ENCODE results near the gene SHROOM3.

The SHROOM3 gene

DNA sequence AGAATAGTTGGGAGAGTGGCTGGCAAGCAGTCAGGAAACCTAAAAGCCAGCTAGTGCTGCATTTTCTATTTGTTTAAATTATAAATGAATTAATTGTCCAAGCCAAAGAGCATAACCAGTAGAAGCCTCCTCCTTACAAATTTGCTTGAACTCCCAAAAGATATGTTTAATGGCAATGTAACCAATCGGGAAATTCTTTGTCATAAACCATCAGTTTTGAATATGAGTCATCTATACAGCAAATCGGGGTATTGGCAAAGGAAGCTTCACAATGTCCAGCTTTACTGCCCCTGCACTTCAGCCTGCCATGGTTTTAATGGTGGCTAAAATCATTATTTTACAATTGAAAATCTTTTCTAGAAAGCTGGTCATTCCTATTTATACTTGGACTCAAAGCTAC is 216.6 kb downstream of the SHROOM3 start:
- Histone ChIP-seq H3K27me3 (ENCODE audit: control insufficient read depth, insufficient read depth, low read length) (no peaks in the 10 kb centered on the region), H3K4me3 (ENCODE audit: low read depth, low read length) (no peak overlapping the region), H3K9ac (ENCODE audit: low read length) (no peak overlapping the region), H3K36me3 (ENCODE audit: control insufficient read depth, insufficient read depth, low read length) (no peaks in the 10 kb centered on the region), H3K27ac (ENCODE audit: low read depth, low read length) (no peak overlapping the region), H3K9me3 (ENCODE audit: control insufficient read depth, insufficient read depth, low read depth, low read length) (no peaks in the 10 kb centered on the region; the same call in 1 of the 2 replicates), H3K4me1 (ENCODE audit: control insufficient read depth, insufficient read depth, low read length) (no peaks in the 10 kb centered on the region)

DNA sequence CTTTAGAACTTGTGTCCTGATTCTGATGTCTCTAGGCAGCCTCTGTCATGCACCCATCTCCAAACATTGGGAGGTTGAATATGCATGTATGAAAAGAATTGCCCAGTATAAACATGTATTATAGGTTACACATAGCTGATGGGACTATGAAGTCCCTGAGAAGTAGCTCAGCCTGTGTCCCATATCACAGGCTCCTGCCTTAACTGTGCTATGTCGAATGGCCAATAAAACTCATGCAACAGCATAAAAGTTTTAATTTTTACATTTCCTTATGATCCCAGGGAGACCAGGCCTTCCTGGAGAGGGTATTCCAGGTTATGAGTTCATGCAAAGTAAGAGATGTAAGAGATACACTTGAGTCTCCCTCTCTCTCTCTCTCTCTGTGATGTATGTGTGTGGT is 217.4 kb downstream of the SHROOM3 start:
- no peak overlapping the region for H3K9ac ChIP-seq (ENCODE audit: low read length)
- H3K9me3 ChIP-seq (ENCODE audit: control insufficient read depth, insufficient read depth, low read depth, low read length) = no peaks in the 10 kb centered on the region; the same call in 1 of the 2 replicates
- no peak overlapping the region for H3K4me3 ChIP-seq (ENCODE audit: low read depth, low read length)
- H3K4me1 ChIP-seq (ENCODE audit: control insufficient read depth, insufficient read depth, low read length) = no peaks in the 10 kb centered on the region
- H3K27me3 ChIP-seq (ENCODE audit: control insufficient read depth, insufficient read depth, low read length) = no peaks in the 10 kb centered on the region
- H3K36me3 ChIP-seq (ENCODE audit: control insufficient read depth, insufficient read depth, low read length) = no peaks in the 10 kb centered on the region
- H3K27ac ChIP-seq (ENCODE audit: low read depth, low read length) = no peak overlapping the region

DNA sequence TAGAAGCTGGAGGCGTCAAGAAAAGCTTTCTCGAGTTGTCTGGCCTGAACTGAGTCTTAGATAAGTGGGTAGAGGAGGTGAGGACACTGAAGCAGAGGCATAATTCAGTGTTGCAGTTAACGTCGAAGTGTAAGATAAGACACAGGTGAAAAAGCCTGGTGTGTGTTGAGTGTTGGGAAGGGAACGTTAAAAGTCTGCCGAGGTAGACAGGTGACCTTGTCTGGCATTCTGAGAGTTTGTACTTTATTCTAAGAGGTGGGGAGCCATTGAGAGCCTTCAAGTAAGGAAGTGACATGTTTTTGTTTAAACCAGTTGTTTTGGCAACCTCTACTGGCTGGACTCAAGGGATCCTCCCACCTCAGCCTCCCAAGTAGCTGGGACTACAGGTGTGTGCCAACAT is 219.1 kb downstream of the SHROOM3 start:
- H3K4me1 ChIP-seq (ENCODE audit: control insufficient read depth, insufficient read depth, low read length) = no peaks in the 10 kb centered on the region
- no peak overlapping the region for H3K27ac ChIP-seq (ENCODE audit: low read depth, low read length)
- H3K27me3 ChIP-seq (ENCODE audit: control insufficient read depth, insufficient read depth, low read length) = no peaks in the 10 kb centered on the region
- no peaks in the 10 kb centered on the region for H3K36me3 ChIP-seq (ENCODE audit: control insufficient read depth, insufficient read depth, low read length)
- H3K9ac ChIP-seq (ENCODE audit: low read length) = no peak overlapping the region
- no peak overlapping the region for H3K4me3 ChIP-seq (ENCODE audit: low read depth, low read length)
- no peaks in the 10 kb centered on the region; the same call in 1 of the 2 replicates for H3K9me3 ChIP-seq (ENCODE audit: control insufficient read depth, insufficient read depth, low read depth, low read length)

DNA sequence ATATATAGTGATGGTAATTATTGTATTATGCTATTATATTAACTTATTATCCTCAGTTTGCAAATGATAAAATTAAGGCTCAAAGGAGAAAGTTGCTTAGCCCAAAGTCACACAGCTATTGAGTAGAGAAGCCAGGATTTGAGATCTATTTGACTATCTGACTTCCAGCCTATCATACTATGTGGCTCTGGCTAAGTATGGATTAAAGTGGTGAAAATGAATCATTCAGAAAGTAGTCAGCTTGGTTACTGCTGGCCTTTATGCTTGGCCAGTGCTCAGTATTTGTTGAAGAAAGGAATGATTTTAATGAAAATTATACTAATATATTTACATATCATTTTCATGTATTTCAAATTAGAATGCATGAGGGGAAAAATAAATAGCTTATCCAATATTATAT is 219.8 kb downstream of the SHROOM3 start:
- no peaks in the 10 kb centered on the region for H3K36me3 ChIP-seq (ENCODE audit: control insufficient read depth, insufficient read depth, low read length)
- H3K9ac ChIP-seq (ENCODE audit: low read length) = no peak overlapping the region
- H3K9me3 ChIP-seq (ENCODE audit: control insufficient read depth, insufficient read depth, low read depth, low read length) = no peaks in the 10 kb centered on the region; the same call in 1 of the 2 replicates
- no peak overlapping the region for H3K27ac ChIP-seq (ENCODE audit: low read depth, low read length)
- H3K4me1 ChIP-seq (ENCODE audit: control insufficient read depth, insufficient read depth, low read length) = no peaks in the 10 kb centered on the region
- H3K27me3 ChIP-seq (ENCODE audit: control insufficient read depth, insufficient read depth, low read length) = no peaks in the 10 kb centered on the region
- no peak overlapping the region for H3K4me3 ChIP-seq (ENCODE audit: low read depth, low read length)

DNA sequence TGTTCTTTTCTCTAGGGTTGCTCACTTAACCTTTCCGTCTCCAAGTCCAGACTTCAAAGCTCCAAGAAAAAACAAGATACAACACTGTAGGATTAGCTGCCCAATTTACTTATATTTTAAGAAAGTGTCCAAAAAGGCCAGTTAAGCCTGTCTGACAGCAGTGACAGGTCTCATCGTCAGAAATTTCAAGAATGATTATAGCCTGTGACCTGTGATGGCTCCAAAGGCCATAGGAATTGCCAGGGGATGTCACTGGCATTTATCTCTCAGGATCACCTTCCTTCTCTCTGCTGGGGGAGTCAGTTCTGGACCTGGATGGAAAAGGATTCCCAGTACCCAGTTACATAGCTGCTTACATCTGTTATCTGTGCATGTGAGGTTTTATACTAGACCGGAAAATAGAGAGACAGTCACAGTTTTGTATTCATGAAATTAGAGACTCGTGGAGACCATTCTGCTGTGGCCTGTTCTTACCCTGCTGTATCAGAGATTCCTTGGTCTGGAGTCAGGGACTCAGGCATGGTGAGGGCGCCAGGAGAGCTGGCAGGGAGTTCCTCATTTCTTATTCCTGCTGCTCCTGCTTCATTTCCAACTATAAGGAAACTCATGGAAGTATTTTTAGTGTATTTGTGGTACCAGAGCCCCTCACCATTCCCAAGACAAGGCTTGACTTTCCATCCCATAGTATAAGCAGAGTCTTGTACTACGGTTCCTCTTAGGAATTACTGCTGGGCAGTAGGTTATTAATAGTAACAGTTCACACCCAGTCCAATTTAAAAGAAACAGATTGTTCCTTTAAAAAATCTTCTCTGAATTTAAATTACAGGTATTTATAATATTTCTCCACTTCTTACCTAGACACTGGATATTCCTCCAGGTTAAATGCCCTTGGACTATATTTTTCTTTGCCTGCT is 220.8 kb downstream of the SHROOM3 start:
- Histone ChIP-seq H3K4me3 (ENCODE audit: low read depth, low read length) (no peak overlapping the region), H3K9ac (ENCODE audit: low read length) (no peak overlapping the region), H3K4me1 (ENCODE audit: control insufficient read depth, insufficient read depth, low read length) (no peaks in the 10 kb centered on the region), H3K36me3 (ENCODE audit: control insufficient read depth, insufficient read depth, low read length) (no peaks in the 10 kb centered on the region), H3K27ac (ENCODE audit: low read depth, low read length) (no peak overlapping the region), H3K27me3 (ENCODE audit: control insufficient read depth, insufficient read depth, low read length) (no peaks in the 10 kb centered on the region), H3K9me3 (ENCODE audit: control insufficient read depth, insufficient read depth, low read depth, low read length) (no peaks in the 10 kb centered on the region)

DNA sequence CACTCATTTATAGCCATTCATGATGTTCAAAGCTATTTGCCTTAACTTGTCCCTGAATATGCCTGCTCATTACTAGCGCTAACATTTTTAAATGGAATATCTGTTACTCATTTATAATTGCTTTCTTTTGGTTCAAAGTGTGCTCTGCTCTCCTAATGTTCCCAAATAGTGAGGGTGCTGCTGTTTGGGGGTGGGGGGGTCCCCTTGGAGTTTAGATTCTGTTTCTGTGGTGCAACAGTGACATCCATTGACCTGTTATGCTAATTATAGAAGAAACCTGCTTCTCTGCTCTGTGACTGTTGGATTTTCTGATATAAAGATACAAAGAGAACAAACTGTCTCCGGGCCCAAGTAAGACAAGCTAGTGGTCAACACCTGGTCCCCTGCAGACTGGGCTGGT is 222.4 kb downstream of the SHROOM3 start:
- Histone ChIP-seq H3K27ac (ENCODE audit: low read depth, low read length) (no peak overlapping the region), H3K9ac (ENCODE audit: low read length) (no peak overlapping the region), H3K27me3 (ENCODE audit: control insufficient read depth, insufficient read depth, low read length) (no peaks in the 10 kb centered on the region), H3K4me3 (ENCODE audit: low read depth, low read length) (no peak overlapping the region), H3K36me3 (ENCODE audit: control insufficient read depth, insufficient read depth, low read length) (no peaks in the 10 kb centered on the region), H3K9me3 (ENCODE audit: control insufficient read depth, insufficient read depth, low read depth, low read length) (no peaks in the 10 kb centered on the region), H3K4me1 (ENCODE audit: control insufficient read depth, insufficient read depth, low read length) (no peaks in the 10 kb centered on the region)

DNA sequence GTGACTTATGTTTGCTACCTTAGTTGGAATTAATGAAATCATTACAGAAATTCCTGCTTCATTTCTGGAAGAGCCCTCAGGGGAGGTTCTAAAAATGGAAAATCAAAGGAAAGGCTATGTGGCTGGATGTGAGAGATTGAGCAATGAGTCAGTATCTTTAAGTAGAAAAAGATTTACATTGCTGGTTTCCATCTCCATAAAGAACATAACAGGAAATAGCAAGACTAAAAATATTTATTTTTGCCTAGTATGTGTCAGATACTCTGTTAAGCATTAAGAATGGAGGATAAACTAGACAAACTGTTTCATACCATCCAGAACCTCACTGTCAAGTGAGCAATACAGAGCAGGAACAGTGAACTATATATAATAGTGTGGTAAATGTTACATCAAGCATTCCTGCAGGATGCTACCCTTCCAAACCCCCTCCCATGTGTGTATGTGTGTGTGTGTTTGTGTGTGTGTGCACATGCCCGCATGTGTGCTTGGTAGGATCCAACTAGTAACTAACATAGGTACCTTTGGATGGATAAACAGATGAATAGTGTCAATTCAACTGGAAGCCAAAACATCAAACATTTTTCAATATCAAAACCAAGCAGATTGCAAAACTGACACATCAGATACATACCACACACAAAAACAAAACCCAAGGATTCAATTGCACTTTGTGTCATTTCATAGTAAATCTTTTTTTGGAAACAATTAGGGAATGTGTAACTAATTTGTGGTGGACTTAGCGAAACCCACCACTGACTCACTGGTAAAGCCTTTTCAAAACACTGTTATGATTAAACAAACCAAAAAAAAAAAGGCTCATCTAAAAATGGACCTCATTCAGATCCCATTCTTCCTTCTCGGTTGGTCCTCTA is 223.4 kb downstream of the SHROOM3 start:
- Histone ChIP-seq H3K27me3 (ENCODE audit: control insufficient read depth, insufficient read depth, low read length) (no peaks in the 10 kb centered on the region), H3K4me3 (ENCODE audit: low read depth, low read length) (no peak overlapping the region), H3K4me1 (ENCODE audit: control insufficient read depth, insufficient read depth, low read length) (no peaks in the 10 kb centered on the region), H3K36me3 (ENCODE audit: control insufficient read depth, insufficient read depth, low read length) (no peaks in the 10 kb centered on the region), H3K27ac (ENCODE audit: low read depth, low read length) (no peak overlapping the region), H3K9me3 (ENCODE audit: control insufficient read depth, insufficient read depth, low read depth, low read length) (no peaks in the 10 kb centered on the region), H3K9ac (ENCODE audit: low read length) (no peak overlapping the region)

DNA sequence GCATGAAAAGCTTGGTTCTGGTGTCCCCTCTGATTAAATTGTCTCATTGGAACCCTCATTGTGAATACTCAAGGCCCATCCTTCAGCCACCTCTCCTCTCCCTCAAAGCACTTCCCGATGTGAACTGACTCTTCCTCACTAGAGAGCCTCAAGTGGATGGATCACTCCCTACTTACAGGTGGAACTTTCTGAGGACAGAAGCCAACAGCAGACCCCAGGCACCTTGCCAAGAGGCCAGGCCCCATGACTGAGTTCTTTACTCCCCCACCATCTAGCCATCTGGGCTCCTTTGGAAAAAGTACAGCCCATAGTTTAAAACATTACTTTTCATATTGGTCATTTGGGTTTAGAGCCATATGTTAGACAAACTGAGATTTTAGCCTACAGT is 224.1 kb downstream of the SHROOM3 start:
- Histone ChIP-seq H3K27me3 (ENCODE audit: control insufficient read depth, insufficient read depth, low read length) (no peaks in the 10 kb centered on the region), H3K9ac (ENCODE audit: low read length) (no peak overlapping the region), H3K4me1 (ENCODE audit: control insufficient read depth, insufficient read depth, low read length) (no peaks in the 10 kb centered on the region), H3K9me3 (ENCODE audit: control insufficient read depth, insufficient read depth, low read depth, low read length) (no peaks in the 10 kb centered on the region), H3K36me3 (ENCODE audit: control insufficient read depth, insufficient read depth, low read length) (no peaks in the 10 kb centered on the region), H3K27ac (ENCODE audit: low read depth, low read length) (no peak overlapping the region), H3K4me3 (ENCODE audit: low read depth, low read length) (no peak overlapping the region)

DNA sequence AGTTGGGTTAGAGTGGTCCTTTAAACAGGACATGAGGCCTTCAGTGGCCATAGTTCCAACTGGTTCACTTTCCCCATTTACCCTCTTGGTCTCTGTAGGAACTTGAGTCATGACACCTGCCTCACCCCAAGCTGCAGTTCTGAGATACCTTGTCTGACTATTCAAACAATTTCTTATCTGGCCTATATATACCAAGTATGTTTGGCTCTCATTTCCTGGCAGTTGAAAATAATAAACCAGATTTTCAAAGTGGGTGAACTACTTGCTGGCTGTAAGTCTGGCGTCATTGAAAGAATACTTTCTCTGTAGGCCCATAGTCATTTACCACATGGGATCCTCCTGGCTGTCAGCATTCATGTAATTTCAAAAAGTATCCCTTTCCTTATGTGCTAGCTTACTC is 228.8 kb downstream of the SHROOM3 start:
- no peaks in the 10 kb centered on the region for H3K27me3 ChIP-seq (ENCODE audit: control insufficient read depth, insufficient read depth, low read length)
- no peak overlapping the region for H3K4me3 ChIP-seq (ENCODE audit: low read depth, low read length)
- H3K9ac ChIP-seq (ENCODE audit: low read length) = no peak overlapping the region
- H3K9me3 ChIP-seq (ENCODE audit: control insufficient read depth, insufficient read depth, low read depth, low read length) = no peaks in the 10 kb centered on the region
- H3K36me3 ChIP-seq (ENCODE audit: control insufficient read depth, insufficient read depth, low read length) = no peaks in the 10 kb centered on the region
- no peak overlapping the region for H3K27ac ChIP-seq (ENCODE audit: low read depth, low read length)
- no peaks in the 10 kb centered on the region for H3K4me1 ChIP-seq (ENCODE audit: control insufficient read depth, insufficient read depth, low read length)

DNA sequence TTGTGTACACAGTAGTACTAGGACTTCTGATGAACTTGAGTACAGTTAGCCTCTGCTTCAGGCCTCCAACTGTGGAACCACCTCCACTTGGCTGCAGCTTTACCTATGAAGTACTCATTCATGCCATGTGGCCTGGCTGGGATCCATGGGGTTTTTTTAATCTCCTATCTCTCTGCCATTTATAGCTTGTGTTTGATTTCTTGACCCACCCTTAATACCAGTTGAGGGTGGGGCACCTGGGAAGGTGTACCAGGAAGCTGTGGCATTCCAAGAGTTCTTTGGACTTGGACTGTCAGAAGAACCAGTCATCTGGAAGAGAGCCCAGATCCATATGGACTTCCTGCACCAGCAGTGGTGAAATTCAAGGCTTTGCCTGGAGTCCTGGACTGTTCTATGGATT is 230.1 kb downstream of the SHROOM3 start:
- Histone ChIP-seq H3K27ac (ENCODE audit: low read depth, low read length) (no peak overlapping the region), H3K36me3 (ENCODE audit: control insufficient read depth, insufficient read depth, low read length) (no peaks in the 10 kb centered on the region), H3K4me3 (ENCODE audit: low read depth, low read length) (no peak overlapping the region), H3K9me3 (ENCODE audit: control insufficient read depth, insufficient read depth, low read depth, low read length) (no peaks in the 10 kb centered on the region), H3K27me3 (ENCODE audit: control insufficient read depth, insufficient read depth, low read length) (no peaks in the 10 kb centered on the region), H3K9ac (ENCODE audit: low read length) (no peak overlapping the region), H3K4me1 (ENCODE audit: control insufficient read depth, insufficient read depth, low read length) (no peaks in the 10 kb centered on the region)

DNA sequence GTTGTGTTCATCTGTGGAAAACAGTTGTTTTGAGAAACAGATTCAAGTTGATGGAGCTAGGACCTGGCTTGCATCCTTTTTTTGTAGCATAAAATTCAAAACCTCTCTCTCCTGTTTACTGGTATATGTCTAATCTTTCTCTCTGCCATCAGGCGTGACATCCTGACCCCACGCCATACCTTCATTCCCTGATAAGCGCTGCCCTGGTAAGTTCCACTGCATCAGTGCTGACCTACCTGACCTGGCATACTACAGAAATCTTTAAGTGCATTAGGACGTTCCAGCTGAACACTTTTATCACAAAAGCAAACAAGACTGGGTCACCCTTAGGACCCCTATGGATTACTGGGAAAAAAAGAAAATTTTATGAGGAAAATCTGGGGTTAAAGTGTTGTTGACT is 230.7 kb downstream of the SHROOM3 start:
- no peak overlapping the region for H3K9ac ChIP-seq (ENCODE audit: low read length)
- H3K27ac ChIP-seq (ENCODE audit: low read depth, low read length) = no peak overlapping the region

More for the DNA sequence above, 230.7 kb downstream of the SHROOM3 start:
- Histone ChIP-seq H3K36me3 (ENCODE audit: control insufficient read depth, insufficient read depth, low read length) (no peaks in the 10 kb centered on the region), H3K27me3 (ENCODE audit: control insufficient read depth, insufficient read depth, low read length) (no peaks in the 10 kb centered on the region), H3K4me3 (ENCODE audit: low read depth, low read length) (no peak overlapping the region), H3K9me3 (ENCODE audit: control insufficient read depth, insufficient read depth, low read depth, low read length) (no peaks in the 10 kb centered on the region), H3K4me1 (ENCODE audit: control insufficient read depth, insufficient read depth, low read length) (no peaks in the 10 kb centered on the region)

All from HUES6 (cell line).